Esophagus squamous epithelium (tissue), 5 donors: ENCODE results near the gene POLN. TPM values are rescaled to one million over a fixed set of nuclear protein-coding genes. Genes with fewer than 3 reads are reported as not detected.

Experiments
- DNase-seq: peaks from one replicate; lab custom pipeline; 2025; lab: John Stamatoyannopoulos, UW
- H3K27ac ChIP-seq, 4 donors: fragments of 200-600 bp; sonication (generic); one replicate each; pipeline ENCODE4 v1.5.1; 2016 to 2019; ENCODE audit warnings: mild to moderate bottlenecking in 1 of 4
- H3K27me3 ChIP-seq, 4 donors: fragments of 200-600 bp; sonication (generic); 1 replicate in 3 of 4; 2 replicates in 1 of 4; pipeline versions ENCODE4 v1.5.1 to v1.6.0; 2017 to 2021; ENCODE audit warnings: antibody characterized with exemption in 1 of 4
- H3K36me3 ChIP-seq, 3 donors: fragments of 200-600 bp; sonication (generic); one replicate each; pipeline ENCODE4 v1.5.1; 2016 to 2019
- H3K4me1 ChIP-seq, 3 donors: fragments of 200-600 bp; sonication (generic); one replicate each; pipeline ENCODE4 v1.5.1; 2017 to 2019
- H3K4me3 ChIP-seq, 4 donors: fragments of 200-600 bp; sonication (generic); 1 replicate in 3 of 4; 2 replicates in 1 of 4; pipeline ENCODE4 v1.5.1; 2016 to 2019; ENCODE audit warnings: mild to moderate bottlenecking in 2 of 4, moderate library complexity in 1 of 4
- H3K9me3 ChIP-seq, 3 donors: fragments of 200-600 bp; sonication (generic); one replicate each; pipeline ENCODE4 v1.5.1; 2016 to 2019
- POLR2A ChIP-seq, 4 donors: fragments of 450-650 bp; IDR thresholded peaks; one replicate each; pipeline ENCODE4 v1.6.1; 2017; ENCODE audit warnings: antibody characterized with exemption in 4 of 4, mild to moderate bottlenecking in 4 of 4, moderate library complexity in 3 of 4
- WGBS, 2 donors: methylation state at CpG; one replicate each; pipeline ENCODE4 v1.1.5; 2018; 5-methylcytosine and 5-hydroxymethylcytosine counted together
- intact Hi-C: fragments of 100-400 bp; cut with DNase I; formaldehyde crosslinking; loops from one replicate; pipeline ENCODE4 v1.15.0; 2022
- total RNA-seq, 4 donors: library from RNA; depleted of rRNA; stranded (reverse); fragments of >200 nt; gene quantifications; one replicate each; pipeline ENCODE4 v1.1.0, GENCODE V29; 2016
- TF ChIP-seq, protein P1 (sequence below), 6 experiments: fragments of 450-650 bp in 4 of 6; fragments of 200-600 bp in 2 of 6; sonication (generic) in 2 of 6; IDR thresholded peaks; one replicate each; pipeline ENCODE4 v1.5.1; 2016 to 2019; ENCODE audit warnings: antibody characterized with exemption in 6 of 6, mild to moderate bottlenecking in 4 of 6, moderate library complexity in 4 of 6
- donor health status: DM: yes; HTN: yes; CAD: no.

Gene POLN
- total RNA-seq, 4 donors from 2014 or later: 0.19 to 1.5 (median 1.2) TPM

- H3K4me1 ChIP-seq: peaks cover 0 to 26% (median 14%) of the 10 kb centered on the region in 3 donors
Observed at GRCh38 chr4:2063557-2064275, 178.2 kb downstream of the POLN start.

DNA sequence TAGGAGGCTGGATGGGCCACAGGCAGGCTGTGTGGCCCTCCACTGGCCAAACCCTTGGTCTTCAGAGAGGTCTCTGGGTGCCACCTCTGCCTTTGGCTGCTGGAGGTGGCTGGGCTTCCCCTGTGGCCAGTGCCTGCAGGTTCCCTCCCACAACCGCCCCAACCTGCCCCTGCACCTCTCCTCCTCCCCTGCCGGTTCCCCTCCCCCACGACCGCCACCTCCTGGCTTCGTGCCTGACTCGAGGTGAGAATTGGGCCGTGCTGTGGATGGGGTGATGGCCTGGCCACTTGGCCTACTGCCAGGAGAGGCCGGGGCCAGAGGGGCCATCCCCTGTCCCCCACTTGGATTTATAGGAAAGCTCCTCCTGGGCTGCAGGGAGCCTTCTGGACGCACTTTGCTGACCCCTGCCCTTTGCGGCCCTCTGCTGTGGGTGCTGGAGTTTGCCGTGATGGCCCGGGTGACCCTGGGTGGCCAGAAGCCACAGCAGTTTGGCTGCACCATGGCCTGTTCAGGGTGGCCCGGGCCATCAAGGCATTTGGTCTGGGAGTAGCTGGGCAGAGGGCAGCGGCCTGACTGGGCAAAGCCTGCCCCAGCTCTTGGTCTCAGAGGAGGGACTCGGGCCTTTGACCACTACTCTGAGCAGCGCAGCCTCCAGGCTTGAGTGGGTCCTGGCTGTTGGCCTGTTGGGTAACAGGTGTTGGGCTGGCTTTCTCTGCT lies 179.0 kb downstream of the POLN start:
- intact Hi-C loops: no loop called here
- no peaks in the 10 kb centered on the region for H3K9me3 ChIP-seq
- H3K36me3 ChIP-seq: no peaks in the 10 kb centered on the region
- no peak overlapping the region for H3K4me3 ChIP-seq
- no peak for DNase-seq
- H3K27me3 ChIP-seq: peaks cover 2 to 98% (median 18%) of the 10 kb centered on the region in 4 donors
- TF ChIP-seq, protein P1, sequence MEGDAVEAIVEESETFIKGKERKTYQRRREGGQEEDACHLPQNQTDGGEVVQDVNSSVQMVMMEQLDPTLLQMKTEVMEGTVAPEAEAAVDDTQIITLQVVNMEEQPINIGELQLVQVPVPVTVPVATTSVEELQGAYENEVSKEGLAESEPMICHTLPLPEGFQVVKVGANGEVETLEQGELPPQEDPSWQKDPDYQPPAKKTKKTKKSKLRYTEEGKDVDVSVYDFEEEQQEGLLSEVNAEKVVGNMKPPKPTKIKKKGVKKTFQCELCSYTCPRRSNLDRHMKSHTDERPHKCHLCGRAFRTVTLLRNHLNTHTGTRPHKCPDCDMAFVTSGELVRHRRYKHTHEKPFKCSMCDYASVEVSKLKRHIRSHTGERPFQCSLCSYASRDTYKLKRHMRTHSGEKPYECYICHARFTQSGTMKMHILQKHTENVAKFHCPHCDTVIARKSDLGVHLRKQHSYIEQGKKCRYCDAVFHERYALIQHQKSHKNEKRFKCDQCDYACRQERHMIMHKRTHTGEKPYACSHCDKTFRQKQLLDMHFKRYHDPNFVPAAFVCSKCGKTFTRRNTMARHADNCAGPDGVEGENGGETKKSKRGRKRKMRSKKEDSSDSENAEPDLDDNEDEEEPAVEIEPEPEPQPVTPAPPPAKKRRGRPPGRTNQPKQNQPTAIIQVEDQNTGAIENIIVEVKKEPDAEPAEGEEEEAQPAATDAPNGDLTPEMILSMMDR (IDR thresholded peaks at IDR 0.05): no peak
- TF ChIP-seq POLR2A (IDR thresholded peaks at IDR 0.05): no peak
- 67 to 82% methylated on average over 1 to 3 of the region's 16 CpGs for WGBS, 2 donors
- peaks cover 0 to 34% (median 22%) of the 10 kb centered on the region in 3 donors for H3K4me1 ChIP-seq
- H3K27ac ChIP-seq: no peak overlapping the region

More at GRCh38 chr4:2063557-2064275, 178.2 kb downstream of the POLN start:
- peaks cover 0 to 93% (median 12%) of the 10 kb centered on the region in 4 donors for H3K27me3 ChIP-seq
- no peak overlapping the region for H3K4me3 ChIP-seq
- no peaks in the 10 kb centered on the region for H3K36me3 ChIP-seq
- WGBS, 2 donors: 90 to 91% methylated on average over 25 to 42 of the region's 53 CpGs
- no peak overlapping the region for H3K27ac ChIP-seq
- no peaks in the 10 kb centered on the region for H3K9me3 ChIP-seq
- TF ChIP-seq, protein P1 (IDR thresholded peaks at IDR 0.05): no peak
- no peak for TF ChIP-seq POLR2A (IDR thresholded peaks at IDR 0.05)
- intact Hi-C loops: no loop called here
- DNase-seq: no peak

- H3K9me3 ChIP-seq: no peaks in the 10 kb centered on the region
- TF ChIP-seq POLR2A (IDR thresholded peaks at IDR 0.05): no peak
- TF ChIP-seq, protein P1 (IDR thresholded peaks at IDR 0.05): no peak
- H3K4me1 ChIP-seq: peaks cover 0 to 36% (median 22%) of the 10 kb centered on the region in 3 donors
- H3K27ac ChIP-seq: no peak overlapping the region
- H3K36me3 ChIP-seq: no peaks in the 10 kb centered on the region
- intact Hi-C loops: no loop called here
- 80 to 87% methylated on average over 3 to 5 of the region's 11 CpGs for WGBS, 2 donors
- no peak for DNase-seq
- H3K27me3 ChIP-seq: peaks cover 9 to 98% (median 18%) of the 10 kb centered on the region in 4 donors
- no peak overlapping the region for H3K4me3 ChIP-seq
Observed at GRCh38 chr4:2062168-2062807, 179.6 kb downstream of the POLN start.

DNA sequence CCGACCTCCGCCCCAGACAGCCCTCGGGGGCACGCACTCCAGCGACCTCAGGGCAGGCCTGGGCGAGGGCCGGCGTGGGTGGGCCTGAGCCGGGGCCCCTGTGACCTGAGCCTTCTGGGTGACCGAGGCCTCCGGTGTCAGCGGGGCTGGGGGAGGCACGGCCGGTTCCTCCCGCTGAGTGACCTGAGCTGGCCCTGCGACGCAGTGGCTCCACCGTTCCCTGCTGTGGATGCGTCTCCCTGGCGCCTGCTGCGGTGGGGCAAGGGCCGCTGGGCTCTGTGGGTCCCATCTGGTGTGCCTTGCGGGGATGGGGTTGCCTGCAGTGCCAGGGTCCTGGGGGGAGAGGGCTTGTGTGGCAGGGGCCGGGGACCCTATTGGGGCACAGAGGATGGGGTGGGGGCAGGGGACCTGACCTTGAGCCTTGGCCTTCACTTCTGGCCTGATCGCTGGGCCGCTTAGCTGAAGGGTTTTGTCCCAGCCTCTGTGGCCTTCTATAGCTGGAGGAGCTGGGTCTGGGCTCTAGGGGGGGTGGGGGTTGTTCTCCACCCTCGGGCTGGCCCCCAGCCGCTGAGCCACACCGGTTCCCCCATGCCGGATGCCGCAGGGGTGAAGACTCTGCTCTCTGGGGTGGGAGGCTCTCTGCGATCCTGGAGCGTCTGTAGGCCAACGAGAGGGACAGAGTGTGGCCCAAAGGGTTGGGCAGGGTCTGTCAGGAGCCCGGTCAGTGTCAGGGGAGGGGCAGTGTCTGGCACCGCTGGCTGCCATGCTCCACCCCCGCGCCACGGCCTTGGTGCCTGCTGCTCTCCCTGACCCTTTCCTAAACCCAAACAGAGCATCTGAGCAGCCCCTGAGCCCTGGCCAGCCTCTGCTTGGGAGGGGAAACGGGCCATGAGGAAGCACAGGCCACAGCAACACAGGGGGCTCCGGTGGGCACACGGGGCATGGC lies 180.5 kb downstream of the POLN start:
- H3K4me3 ChIP-seq: peak overlapping the region in 2 of 4 donors; percentile 15 to 66
- no peak overlapping the region for H3K27ac ChIP-seq
- no peak for DNase-seq
- H3K4me1 ChIP-seq: peaks cover 0 to 36% (median 22%) of the 10 kb centered on the region in 3 donors
- intact Hi-C loops: no loop called here
- no peak for TF ChIP-seq POLR2A (IDR thresholded peaks at IDR 0.05)
- TF ChIP-seq, protein P1 (IDR thresholded peaks at IDR 0.05): no peak
- peaks cover 9 to 98% (median 18%) of the 10 kb centered on the region in 4 donors for H3K27me3 ChIP-seq
- no peaks in the 10 kb centered on the region for H3K9me3 ChIP-seq
- no peaks in the 10 kb centered on the region for H3K36me3 ChIP-seq
- 63 to 80% methylated on average over 2 to 4 of the region's 42 CpGs for WGBS, 2 donors
